KMS-11 (cell line): ENCODE measurements around the gene LTBR.
A peak's percentile ranks its signal among the peaks of the same experiment; 100 is the strongest.

Source experiments
- H2AFZ ChIP-seq: fragments of 200-600 bp; sonication (generic); 2 replicates; pipeline ENCODE4 v1.6.1; 2016; ENCODE audit warnings: antibody characterized with exemption, mixed run types, low read depth
- H3K27ac ChIP-seq: fragments of 200-600 bp; sonication (generic); 2 replicates; pipeline ENCODE4 v1.6.1; 2016; ENCODE audit warnings: mild to moderate bottlenecking, mixed run types
- H3K27me3 ChIP-seq: fragments of 200-600 bp; sonication (generic); 2 replicates; pipeline ENCODE4 v1.6.1; 2017; ENCODE audit warnings: mild to moderate bottlenecking, low read depth, mixed run types, moderate library complexity; ENCODE audit not compliant: insufficient read depth
- H3K36me3 ChIP-seq: fragments of 200-600 bp; sonication (generic); 2 replicates; pipeline ENCODE4 v1.6.1; 2017; ENCODE audit warnings: mild to moderate bottlenecking, mixed run types; ENCODE audit not compliant: insufficient read depth
- H3K4me1 ChIP-seq: fragments of 200-600 bp; sonication (generic); 2 replicates; pipeline ENCODE4 v1.6.1; 2016; ENCODE audit warnings: mild to moderate bottlenecking, low read depth, mixed run types; ENCODE audit not compliant: poor library complexity, severe bottlenecking
- H3K4me2 ChIP-seq: fragments of 200-600 bp; sonication (generic); 2 replicates; pipeline ENCODE4 v1.7.0; 2016; ENCODE audit warnings: mild to moderate bottlenecking, mixed run types
- H3K4me3 ChIP-seq: fragments of 200-600 bp; sonication (generic); IDR thresholded peaks from 2 replicates; pipeline ENCODE4 v1.6.1; 2017; ENCODE audit warnings: low read depth, low read length, mixed read lengths; ENCODE audit not compliant: insufficient read depth
- H3K79me2 ChIP-seq: fragments of 200-600 bp; sonication (generic); 2 replicates; pipeline ENCODE4 v1.6.1; 2016; ENCODE audit warnings: low read depth, mixed run types; ENCODE audit not compliant: insufficient read depth
- H3K9ac ChIP-seq: fragments of 200-600 bp; sonication (generic); 2 replicates; pipeline ENCODE4 v1.6.1; 2016; ENCODE audit warnings: mild to moderate bottlenecking, mixed run types
- H4K20me1 ChIP-seq: fragments of 200-600 bp; sonication (generic); 2 replicates; pipeline ENCODE4 v1.6.1; 2016; ENCODE audit warnings: mild to moderate bottlenecking, mixed run types; ENCODE audit not compliant: insufficient read depth
- TF ChIP-seq, protein P1 (sequence below): fragments of 200-600 bp; sonication (generic); conservative IDR thresholded peaks from 2 replicates; pipeline ENCODE4 v1.6.1; 2017; ENCODE audit warnings: low read depth, mild to moderate bottlenecking, antibody characterized with exemption, low read length, moderate library complexity, mixed read lengths

LTBR gene

DNA sequence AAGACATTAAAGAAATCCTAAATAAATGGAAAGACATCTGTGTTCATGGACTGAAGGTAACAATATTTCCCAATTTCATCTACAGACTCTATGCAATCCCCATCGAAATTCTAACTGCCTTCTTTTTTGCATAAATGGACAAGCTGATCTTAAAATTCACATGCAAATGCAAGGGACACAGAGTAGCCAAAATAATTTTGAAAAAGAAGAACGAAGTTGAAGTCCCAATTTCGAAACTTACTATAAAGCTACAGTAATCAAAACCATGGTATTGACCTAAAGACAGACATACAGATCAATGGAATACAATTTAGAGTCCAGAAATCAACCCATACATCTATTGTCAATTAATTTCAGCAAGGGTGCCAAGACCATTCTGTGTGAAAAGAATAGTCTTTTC, 44.4 kb downstream of the LTBR start:
- H3K79me2 ChIP-seq = no peaks in the 10 kb centered on the region
- H3K4me2 ChIP-seq = no peak overlapping the region
- no peaks in the 10 kb centered on the region for H3K36me3 ChIP-seq
- H3K4me3 ChIP-seq = no peak overlapping the region
- H3K27me3 ChIP-seq = no peaks in the 10 kb centered on the region
- H3K9ac ChIP-seq = no peak overlapping the region
- no peaks in the 10 kb centered on the region for H4K20me1 ChIP-seq
- no peak overlapping the region for H2AFZ ChIP-seq
- TF ChIP-seq, protein P1, sequence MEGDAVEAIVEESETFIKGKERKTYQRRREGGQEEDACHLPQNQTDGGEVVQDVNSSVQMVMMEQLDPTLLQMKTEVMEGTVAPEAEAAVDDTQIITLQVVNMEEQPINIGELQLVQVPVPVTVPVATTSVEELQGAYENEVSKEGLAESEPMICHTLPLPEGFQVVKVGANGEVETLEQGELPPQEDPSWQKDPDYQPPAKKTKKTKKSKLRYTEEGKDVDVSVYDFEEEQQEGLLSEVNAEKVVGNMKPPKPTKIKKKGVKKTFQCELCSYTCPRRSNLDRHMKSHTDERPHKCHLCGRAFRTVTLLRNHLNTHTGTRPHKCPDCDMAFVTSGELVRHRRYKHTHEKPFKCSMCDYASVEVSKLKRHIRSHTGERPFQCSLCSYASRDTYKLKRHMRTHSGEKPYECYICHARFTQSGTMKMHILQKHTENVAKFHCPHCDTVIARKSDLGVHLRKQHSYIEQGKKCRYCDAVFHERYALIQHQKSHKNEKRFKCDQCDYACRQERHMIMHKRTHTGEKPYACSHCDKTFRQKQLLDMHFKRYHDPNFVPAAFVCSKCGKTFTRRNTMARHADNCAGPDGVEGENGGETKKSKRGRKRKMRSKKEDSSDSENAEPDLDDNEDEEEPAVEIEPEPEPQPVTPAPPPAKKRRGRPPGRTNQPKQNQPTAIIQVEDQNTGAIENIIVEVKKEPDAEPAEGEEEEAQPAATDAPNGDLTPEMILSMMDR = no peak
- H3K27ac ChIP-seq = no peak overlapping the region
- H3K4me1 ChIP-seq = peaks cover 28% of the 10 kb centered on the region

DNA sequence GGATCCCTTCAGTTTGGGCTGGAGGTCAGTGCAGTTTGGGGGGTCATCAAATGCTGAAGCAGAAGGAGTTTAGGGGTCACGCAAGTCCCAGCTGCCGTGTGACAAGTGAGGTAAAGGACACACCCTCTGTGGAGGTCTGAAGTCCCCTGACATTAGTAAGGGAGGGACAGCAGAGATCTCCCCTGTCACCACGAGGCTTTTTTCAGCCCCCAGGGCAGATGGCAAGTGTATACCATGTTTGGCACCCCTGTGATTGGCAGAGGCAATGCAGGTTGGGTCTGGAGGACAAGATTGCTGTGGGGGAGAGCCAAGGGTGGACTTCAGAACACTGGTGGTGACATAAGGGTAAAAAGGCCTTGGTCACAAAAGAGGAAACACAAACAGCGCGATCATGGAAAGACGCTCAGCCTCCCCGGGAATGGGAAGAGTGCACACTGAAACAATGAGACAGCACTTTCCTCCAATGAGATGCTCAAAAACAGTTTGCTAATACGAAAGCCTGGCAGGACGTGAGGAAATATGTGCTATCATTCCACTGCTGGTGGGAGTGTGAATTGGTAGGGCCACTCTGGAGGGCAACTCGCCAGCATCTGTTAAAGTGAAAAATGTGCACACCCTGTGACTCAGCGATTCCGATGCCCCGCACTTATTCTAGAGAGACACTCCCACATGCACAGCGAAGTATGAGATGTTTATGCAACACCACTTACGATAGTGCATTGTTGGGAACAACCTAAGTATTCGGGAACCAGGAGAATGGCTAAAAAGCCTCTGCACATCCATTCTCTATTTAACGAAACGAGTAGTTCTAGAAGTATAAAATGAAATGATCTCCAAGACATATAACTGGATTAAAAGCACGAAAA, 46.4 kb downstream of the LTBR start:
- Histone ChIP-seq H3K4me3 (no peak overlapping the region), H3K9ac (no peak overlapping the region), H3K36me3 (no peaks in the 10 kb centered on the region), H3K27ac (no peak overlapping the region), H3K79me2 (no peaks in the 10 kb centered on the region), H3K4me2 (no peak overlapping the region), H2AFZ (no peak overlapping the region), H4K20me1 (no peaks in the 10 kb centered on the region), H3K4me1 (peaks cover 26% of the 10 kb centered on the region), H3K27me3 (no peaks in the 10 kb centered on the region)
- TF ChIP-seq, protein P1 = no peak

DNA sequence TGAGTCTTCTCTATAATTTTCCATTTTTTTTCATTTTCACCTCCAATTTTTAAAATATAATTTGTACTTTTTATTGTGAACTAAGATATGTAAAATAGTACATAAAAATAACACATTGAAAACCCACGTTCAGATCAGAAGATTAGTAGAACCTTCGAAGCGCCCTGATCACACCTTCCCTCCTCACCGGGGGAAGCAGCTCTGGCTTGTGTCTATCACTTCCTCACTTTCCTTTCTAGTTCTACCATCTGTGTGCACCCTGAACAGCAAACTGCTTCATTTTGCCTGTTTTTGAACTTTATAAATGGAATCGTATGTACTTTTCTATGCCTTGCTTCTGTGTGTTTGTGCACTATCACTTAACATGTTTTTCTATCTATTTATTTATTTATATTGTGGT, 49.0 kb downstream of the LTBR start:
- no peaks in the 10 kb centered on the region for H3K36me3 ChIP-seq
- H4K20me1 ChIP-seq = no peaks in the 10 kb centered on the region
- H3K9ac ChIP-seq = no peak overlapping the region
- no peak overlapping the region for H2AFZ ChIP-seq
- H3K4me3 ChIP-seq = no peak overlapping the region
- no peaks in the 10 kb centered on the region for H3K27me3 ChIP-seq
- no peaks in the 10 kb centered on the region for H3K79me2 ChIP-seq
- H3K4me2 ChIP-seq = peak overlapping the region; percentile 31; the same call in 1 of the 2 replicates
- H3K27ac ChIP-seq = peak overlapping the region; percentile 19; the same call in 1 of the 2 replicates
- TF ChIP-seq, protein P1 = no peak
- peaks cover 27% of the 10 kb centered on the region for H3K4me1 ChIP-seq

DNA sequence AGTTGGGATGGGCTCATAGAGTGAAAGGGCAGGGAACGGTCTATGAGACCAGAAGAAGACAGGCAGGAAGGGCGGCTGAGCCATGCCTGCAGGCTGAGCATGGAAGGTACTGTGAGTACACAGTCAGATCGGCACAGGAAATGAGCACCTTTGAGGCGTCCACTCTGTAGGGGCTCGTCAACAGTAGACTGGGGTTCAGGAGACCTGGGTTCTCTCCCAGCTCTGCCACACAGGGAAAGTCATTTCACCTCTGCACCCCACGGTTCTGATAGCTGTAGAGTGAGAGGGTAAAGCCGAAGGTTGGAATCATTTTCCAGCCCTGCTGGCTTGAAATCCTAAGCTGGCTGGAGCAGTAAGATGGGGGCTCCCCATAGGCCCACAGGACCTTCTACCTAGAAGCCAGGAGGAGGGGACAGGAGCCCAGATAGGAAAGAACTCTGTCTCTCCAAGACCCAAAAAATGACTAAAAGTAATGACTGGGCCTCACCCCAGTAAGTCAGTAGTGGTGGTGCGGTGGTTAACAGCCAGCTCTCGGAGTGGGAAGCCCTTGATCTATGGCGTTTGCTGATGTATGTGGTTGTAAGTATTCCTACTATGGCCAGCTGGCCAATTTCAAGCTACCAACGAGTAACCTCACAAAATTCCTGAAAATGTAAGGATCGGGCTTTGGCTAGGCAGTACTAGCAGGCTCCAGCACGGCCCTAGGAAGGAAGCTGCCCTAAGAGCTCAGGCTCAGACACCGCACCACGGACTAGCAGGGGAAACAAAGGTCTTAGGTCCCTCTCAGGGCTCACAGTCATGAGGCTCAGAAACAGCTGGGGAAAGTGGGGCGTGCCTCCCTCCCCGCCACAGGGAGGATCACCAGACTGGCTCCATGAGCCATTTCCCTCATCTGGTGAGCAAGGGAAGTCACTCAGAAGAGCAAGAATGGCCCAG, 50.5 kb downstream of the LTBR start:
- Histone ChIP-seq H3K27me3 (no peaks in the 10 kb centered on the region), H4K20me1 (no peaks in the 10 kb centered on the region), H3K79me2 (no peaks in the 10 kb centered on the region), H3K4me3 (no peak overlapping the region), H3K36me3 (no peaks in the 10 kb centered on the region), H3K9ac (no peak overlapping the region), H3K27ac (no peak overlapping the region), H3K4me2 (no peak overlapping the region), H2AFZ (no peak overlapping the region), H3K4me1 (peaks cover 40% of the 10 kb centered on the region)
- TF ChIP-seq, protein P1 = no peak
